Measurements from ENCODE around the gene PCSK1.

DNA sequence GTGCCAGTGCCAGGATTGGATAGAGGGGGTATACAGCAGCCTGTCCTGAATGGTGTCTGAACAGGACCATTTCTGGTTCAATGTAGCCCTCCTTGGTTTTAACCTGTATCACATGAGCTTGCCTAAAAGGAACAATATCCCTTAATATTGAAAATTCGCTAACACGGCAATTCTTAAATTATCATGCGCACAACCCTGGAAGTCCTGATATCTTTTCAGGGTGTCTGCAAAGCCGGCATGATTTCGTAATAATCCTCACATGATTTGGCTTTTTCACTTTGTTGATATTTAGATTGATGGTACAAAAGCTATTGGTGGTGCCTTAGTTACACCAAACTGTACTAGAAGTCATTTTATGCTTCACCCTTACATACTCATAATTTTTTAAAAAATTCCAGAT is 53.2 kb downstream of the PCSK1 start:
- TF ChIP-seq POLR2A (IDR thresholded peaks at IDR 0.05; ENCODE audit: low read depth) (no peak), EP300 (IDR thresholded peaks at IDR 0.05) (no peak), POLR2AphosphoS5 (IDR thresholded peaks at IDR 0.05) (no peak)
- TF ChIP-seq, protein P1, sequence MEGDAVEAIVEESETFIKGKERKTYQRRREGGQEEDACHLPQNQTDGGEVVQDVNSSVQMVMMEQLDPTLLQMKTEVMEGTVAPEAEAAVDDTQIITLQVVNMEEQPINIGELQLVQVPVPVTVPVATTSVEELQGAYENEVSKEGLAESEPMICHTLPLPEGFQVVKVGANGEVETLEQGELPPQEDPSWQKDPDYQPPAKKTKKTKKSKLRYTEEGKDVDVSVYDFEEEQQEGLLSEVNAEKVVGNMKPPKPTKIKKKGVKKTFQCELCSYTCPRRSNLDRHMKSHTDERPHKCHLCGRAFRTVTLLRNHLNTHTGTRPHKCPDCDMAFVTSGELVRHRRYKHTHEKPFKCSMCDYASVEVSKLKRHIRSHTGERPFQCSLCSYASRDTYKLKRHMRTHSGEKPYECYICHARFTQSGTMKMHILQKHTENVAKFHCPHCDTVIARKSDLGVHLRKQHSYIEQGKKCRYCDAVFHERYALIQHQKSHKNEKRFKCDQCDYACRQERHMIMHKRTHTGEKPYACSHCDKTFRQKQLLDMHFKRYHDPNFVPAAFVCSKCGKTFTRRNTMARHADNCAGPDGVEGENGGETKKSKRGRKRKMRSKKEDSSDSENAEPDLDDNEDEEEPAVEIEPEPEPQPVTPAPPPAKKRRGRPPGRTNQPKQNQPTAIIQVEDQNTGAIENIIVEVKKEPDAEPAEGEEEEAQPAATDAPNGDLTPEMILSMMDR (IDR thresholded peaks at IDR 0.05): no peak

Measured in esophagus muscularis mucosa (tissue), 4 donors.